Large intestine (tissue), 3 donors: Measurements from ENCODE around the gene PPP1CC. TPM values are rescaled to one million over a fixed set of nuclear protein-coding genes. Genes with fewer than 3 reads are reported as not detected.

Experiments used
- DNase-seq, 2 donors: peaks; one replicate each; pipeline versions ENCODE4 v3.0.0 to v3.0.0-alpha.2; 2013
- H3K27ac ChIP-seq: one replicate; pipeline ENCODE4 v1.5.1; 2013; ENCODE audit warnings: low read length
- H3K27me3 ChIP-seq: 2 replicates; pipeline ENCODE4 v1.6.1; 2013; ENCODE audit warnings: low read length; ENCODE audit not compliant: control insufficient read depth, insufficient read depth
- H3K36me3 ChIP-seq: 2 replicates; pipeline ENCODE4 v1.6.1; 2013; ENCODE audit warnings: low read length; ENCODE audit not compliant: control insufficient read depth, insufficient read depth
- H3K4me1 ChIP-seq: one replicate; pipeline ENCODE4 v1.6.1; 2013; ENCODE audit warnings: low read length; ENCODE audit not compliant: control insufficient read depth, insufficient read depth
- H3K4me3 ChIP-seq: one replicate; pipeline ENCODE4 v1.5.1; 2013; ENCODE audit warnings: low read length
- H3K9me3 ChIP-seq: one replicate; pipeline ENCODE4 v1.6.1; 2013; ENCODE audit warnings: mild to moderate bottlenecking, low read depth, low read length, moderate library complexity; ENCODE audit not compliant: control insufficient read depth
- WGBS: methylation state at CpG from one replicate; pipeline ENCODE4 v1.1.5; 2013; ENCODE audit warnings: low lambda C conversion rate; ENCODE audit not compliant: insufficient coverage; 5-methylcytosine and 5-hydroxymethylcytosine counted together
- polyA plus RNA-seq: library from polyadenylated mRNA; unstranded; fragments of 120-200 nt; gene quantifications from one replicate; pipeline ENCODE4 v1.2.1, GENCODE V29; 2013

The PPP1CC gene
- polyA plus RNA-seq, 1 donor, result 190 TPM

GRCh38 chr12:110762891-110763290, 20.2 kb upstream of the PPP1CC start:
- no peak overlapping the region for H3K27ac ChIP-seq
- H3K27me3 ChIP-seq, result no peaks in the 10 kb centered on the region
- no CpG with 5 or more reads among the region's 3 CpGs for WGBS

GRCh38 chr12:110760204-110760609, 17.5 kb upstream of the PPP1CC start:
- H3K9me3 ChIP-seq, result no peaks in the 10 kb centered on the region
- no peaks in the 10 kb centered on the region for H3K4me1 ChIP-seq
- no peaks in the 10 kb centered on the region for H3K27me3 ChIP-seq
- no peaks in the 10 kb centered on the region for H3K36me3 ChIP-seq
- 100% methylated on average over 2 of the region's 4 CpGs for WGBS
- no peak overlapping the region for H3K27ac ChIP-seq
- no peak overlapping the region for H3K4me3 ChIP-seq
- no peak for DNase-seq

More at GRCh38 chr12:110762891-110763290, 20.2 kb upstream of the PPP1CC start:
- H3K36me3 ChIP-seq, result no peaks in the 10 kb centered on the region
- H3K9me3 ChIP-seq, result no peaks in the 10 kb centered on the region
- no peak overlapping the region for H3K4me3 ChIP-seq
- H3K4me1 ChIP-seq, result no peaks in the 10 kb centered on the region
- DNase-seq, result no peak

- no peaks in the 10 kb centered on the region for H3K27me3 ChIP-seq
- no peaks in the 10 kb centered on the region for H3K36me3 ChIP-seq
- no peaks in the 10 kb centered on the region for H3K9me3 ChIP-seq
- H3K4me3 ChIP-seq, result no peak overlapping the region
- H3K27ac ChIP-seq, result no peak overlapping the region
- no peak for DNase-seq
- no peaks in the 10 kb centered on the region for H3K4me1 ChIP-seq
- no CpG with 5 or more reads among the region's 6 CpGs for WGBS
These were observed 16.2 kb upstream of the PPP1CC start for GRCh38 chr12:110758922-110759321.

- Histone ChIP-seq H3K9me3 (no peaks in the 10 kb centered on the region), H3K27ac (no peak overlapping the region), H3K36me3 (no peaks in the 10 kb centered on the region), H3K4me1 (no peaks in the 10 kb centered on the region), H3K4me3 (no peak overlapping the region), H3K27me3 (no peaks in the 10 kb centered on the region)
- no peak for DNase-seq
- WGBS, result no CpG with 5 or more reads among the region's 1 CpG
These were observed 13.9 kb upstream of the PPP1CC start for GRCh38 chr12:110756611-110757010.

GRCh38 chr12:110754101-110754793, 11.6 kb upstream of the PPP1CC start:
- DNase-seq, result no peak
- H3K27me3 ChIP-seq, result no peaks in the 10 kb centered on the region
- no peak overlapping the region for H3K27ac ChIP-seq
- no CpG with 5 or more reads among the region's 3 CpGs for WGBS
- H3K36me3 ChIP-seq, result no peaks in the 10 kb centered on the region
- no peak overlapping the region for H3K4me3 ChIP-seq
- no peaks in the 10 kb centered on the region for H3K4me1 ChIP-seq
- H3K9me3 ChIP-seq, result no peaks in the 10 kb centered on the region

GRCh38 chr12:110750784-110751461, 8.2 kb upstream of the PPP1CC start:
- no peak for DNase-seq
- H3K9me3 ChIP-seq, result no peaks in the 10 kb centered on the region
- H3K36me3 ChIP-seq, result no peaks in the 10 kb centered on the region
- H3K4me1 ChIP-seq, result no peaks in the 10 kb centered on the region
- H3K27ac ChIP-seq, result no peak overlapping the region
- H3K27me3 ChIP-seq, result no peaks in the 10 kb centered on the region
- no peak overlapping the region for H3K4me3 ChIP-seq
- WGBS, result no CpG with 5 or more reads among the region's 13 CpGs

GRCh38 chr12:110746550-110746949, 3.9 kb upstream of the PPP1CC start:
- 100% methylated on average over 1 of the region's 6 CpGs for WGBS
- no peak overlapping the region for H3K4me3 ChIP-seq
- H3K4me1 ChIP-seq, result peaks cover 22% of the 10 kb centered on the region
- H3K27ac ChIP-seq, result no peak overlapping the region
- H3K27me3 ChIP-seq, result no peaks in the 10 kb centered on the region
- no peaks in the 10 kb centered on the region for H3K36me3 ChIP-seq
- H3K9me3 ChIP-seq, result no peaks in the 10 kb centered on the region
- DNase-seq, result no peak

- 100% methylated on average over 1 of the region's 16 CpGs for WGBS
- H3K27me3 ChIP-seq, result no peaks in the 10 kb centered on the region
- H3K27ac ChIP-seq, result peak overlapping the region; percentile 49
- H3K4me1 ChIP-seq, result peaks cover 22% of the 10 kb centered on the region
- H3K9me3 ChIP-seq, result no peaks in the 10 kb centered on the region
- no peaks in the 10 kb centered on the region for H3K36me3 ChIP-seq
- H3K4me3 ChIP-seq, result no peak overlapping the region
- no peak for DNase-seq
These were observed 3.0 kb upstream of the PPP1CC start for GRCh38 chr12:110745542-110746284.

GRCh38 chr12:110744601-110745264, 2.0 kb upstream of the PPP1CC start:
- peaks cover 24% of the 10 kb centered on the region for H3K4me1 ChIP-seq
- DNase-seq, result peak; percentile 92 to 93
- no CpG with 5 or more reads among the region's 5 CpGs for WGBS
- no peaks in the 10 kb centered on the region for H3K9me3 ChIP-seq
- H3K36me3 ChIP-seq, result no peaks in the 10 kb centered on the region
- H3K4me3 ChIP-seq, result no peak overlapping the region
- H3K27me3 ChIP-seq, result no peaks in the 10 kb centered on the region
- peak overlapping the region; percentile 52 for H3K27ac ChIP-seq

GRCh38 chr12:110744151-110744571, 1.5 kb upstream of the PPP1CC start:
- no peaks in the 10 kb centered on the region for H3K9me3 ChIP-seq
- H3K27me3 ChIP-seq, result no peaks in the 10 kb centered on the region
- WGBS, result no CpG with 5 or more reads among the region's 4 CpGs
- H3K27ac ChIP-seq, result no peak overlapping the region
- H3K4me3 ChIP-seq, result no peak overlapping the region
- peaks cover 24% of the 10 kb centered on the region for H3K4me1 ChIP-seq
- DNase-seq, result peak; percentile 3 to 21
- no peaks in the 10 kb centered on the region for H3K36me3 ChIP-seq
